ENCODE measurements around the gene WDR62. TPM values are rescaled to one million over a fixed set of nuclear protein-coding genes. Genes with fewer than 3 reads are reported as not detected.

Gene WDR62
- total RNA-seq, 4 donors from 2014 or later = 2.4 to 5.8 TPM; not detected in 2

DNA sequence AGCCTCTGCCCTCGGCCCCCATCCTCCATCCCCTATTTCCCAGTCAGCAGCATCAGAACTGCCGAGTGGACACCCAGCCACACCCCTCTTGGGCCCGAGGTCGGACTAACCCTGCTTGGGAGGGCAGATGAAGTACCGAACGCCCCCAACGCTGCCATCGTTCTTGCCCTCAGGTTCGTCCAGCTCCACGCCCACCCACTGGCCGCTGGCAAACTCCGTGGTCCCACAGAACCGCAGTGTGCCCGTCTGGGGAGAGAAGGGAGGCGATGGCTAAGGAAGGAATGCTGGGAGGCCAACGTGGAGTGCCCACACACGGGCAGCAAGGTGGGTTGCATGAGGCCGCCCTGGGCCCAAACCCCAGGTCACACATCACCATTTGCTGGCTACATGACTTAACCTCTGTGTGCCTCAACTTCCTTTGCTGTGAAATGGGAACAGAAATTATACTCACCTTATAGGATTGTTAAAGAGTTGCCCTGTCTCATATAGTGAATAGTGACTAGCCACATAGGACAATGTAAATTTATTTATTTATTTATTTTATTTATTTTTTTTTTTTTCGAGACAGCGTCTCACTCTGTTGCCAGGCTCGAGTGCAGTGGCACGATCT, 35.5 kb upstream of the WDR62 start:
- Histone ChIP-seq H3K27ac (no peak overlapping the region), H3K36me3 (no peaks in the 10 kb centered on the region), H3K27me3 (no peaks in the 10 kb centered on the region), H3K4me3 (no peak overlapping the region), H3K4me1 (peaks cover 0 to 6% of the 10 kb centered on the region in 2 donors), H3K9me3 (no peaks in the 10 kb centered on the region)
- TF ChIP-seq CTCF (IDR thresholded peaks at IDR 0.05) = no peak
- TF ChIP-seq POLR2A (IDR thresholded peaks at IDR 0.05) = no peak
- intact Hi-C loops (cut with DNase I; ENCODE audit: low total_unique reads) = no loop called here
- DNase-seq = no peak

DNA sequence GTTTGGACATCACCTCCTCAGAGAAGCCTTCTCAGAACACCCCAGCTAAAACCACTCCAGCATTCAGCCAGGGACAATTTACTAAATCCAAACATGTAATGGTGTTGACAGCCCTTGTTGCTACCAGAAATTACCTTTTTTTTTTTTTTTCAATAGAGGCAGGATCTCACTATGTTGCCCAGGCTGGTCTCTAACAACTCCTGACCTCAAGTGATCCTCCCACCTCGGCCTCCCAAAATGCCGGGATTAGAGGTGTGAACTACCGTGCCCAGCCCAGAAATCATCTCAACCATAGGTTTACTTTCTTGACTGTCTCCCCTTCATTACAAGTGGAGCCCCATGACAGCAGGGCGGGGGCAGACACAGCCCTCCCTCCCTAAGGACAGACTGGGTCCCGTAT, 31.3 kb upstream of the WDR62 start:
- intact Hi-C loops (cut with DNase I; ENCODE audit: low total_unique reads) = no loop called here

DNA sequence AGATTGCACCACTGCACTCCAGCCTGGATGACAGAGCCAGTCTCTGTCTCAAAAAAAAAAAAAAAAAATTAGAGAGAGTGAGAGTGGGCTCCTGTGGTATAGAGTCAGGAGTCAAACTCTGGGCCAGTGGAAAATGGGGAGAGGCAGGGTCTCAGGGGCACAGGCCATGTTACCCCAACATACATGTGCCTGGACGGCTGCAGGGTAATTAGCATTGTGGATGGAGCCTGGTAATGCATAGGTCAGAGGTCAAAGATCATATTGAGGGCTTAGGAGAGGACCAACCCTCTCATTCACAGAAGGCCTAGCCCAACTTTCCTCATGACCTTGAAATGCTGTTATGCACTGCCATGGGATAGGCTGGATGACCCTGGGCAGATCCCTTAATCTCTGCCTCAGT, 29.2 kb upstream of the WDR62 start:
- Histone ChIP-seq H3K4me1 (no peaks in the 10 kb centered on the region), H3K36me3 (no peaks in the 10 kb centered on the region), H3K4me3 (no peak overlapping the region), H3K9me3 (no peaks in the 10 kb centered on the region), H3K27ac (no peak overlapping the region), H3K27me3 (no peaks in the 10 kb centered on the region)
- TF ChIP-seq CTCF (IDR thresholded peaks at IDR 0.05) (no peak), POLR2A (IDR thresholded peaks at IDR 0.05) (no peak)
- intact Hi-C loops (cut with DNase I; ENCODE audit: low total_unique reads) = no loop called here
- DNase-seq = no peak

More for the DNA sequence above, 31.3 kb upstream of the WDR62 start:
- Histone ChIP-seq H3K4me3 (no peak overlapping the region), H3K9me3 (no peaks in the 10 kb centered on the region), H3K36me3 (no peaks in the 10 kb centered on the region), H3K27me3 (no peaks in the 10 kb centered on the region), H3K27ac (no peak overlapping the region), H3K4me1 (no peaks in the 10 kb centered on the region)
- DNase-seq = no peak
- TF ChIP-seq CTCF (IDR thresholded peaks at IDR 0.05) (no peak), POLR2A (IDR thresholded peaks at IDR 0.05) (no peak)

GRCh38 chr19:36026091-36026876, 28.4 kb upstream of the WDR62 start:
- H3K27ac ChIP-seq = no peak overlapping the region
- H3K4me1 ChIP-seq = no peaks in the 10 kb centered on the region
- no peaks in the 10 kb centered on the region for H3K9me3 ChIP-seq
- intact Hi-C loops (cut with DNase I; ENCODE audit: low total_unique reads) = no loop called here
- DNase-seq = no peak
- no peak overlapping the region for H3K4me3 ChIP-seq
- no peak for TF ChIP-seq POLR2A (IDR thresholded peaks at IDR 0.05)
- TF ChIP-seq CTCF (IDR thresholded peaks at IDR 0.05) = no peak
- no peaks in the 10 kb centered on the region for H3K27me3 ChIP-seq
- no peaks in the 10 kb centered on the region for H3K36me3 ChIP-seq

- no peak for TF ChIP-seq POLR2A (IDR thresholded peaks at IDR 0.05)
- TF ChIP-seq CTCF (IDR thresholded peaks at IDR 0.05) = no peak
- intact Hi-C loops (cut with DNase I; ENCODE audit: low total_unique reads) = no loop called here
- no peak overlapping the region for H3K4me3 ChIP-seq
- DNase-seq = no peak
- no peak overlapping the region for H3K27ac ChIP-seq
- H3K4me1 ChIP-seq = no peaks in the 10 kb centered on the region
- no peaks in the 10 kb centered on the region for H3K36me3 ChIP-seq
- H3K9me3 ChIP-seq = no peaks in the 10 kb centered on the region
- H3K27me3 ChIP-seq = no peaks in the 10 kb centered on the region
Measured at GRCh38 chr19:36027696-36028095, 27.0 kb upstream of the WDR62 start.
